ENCODE data around the gene ARHGAP33.

DNA sequence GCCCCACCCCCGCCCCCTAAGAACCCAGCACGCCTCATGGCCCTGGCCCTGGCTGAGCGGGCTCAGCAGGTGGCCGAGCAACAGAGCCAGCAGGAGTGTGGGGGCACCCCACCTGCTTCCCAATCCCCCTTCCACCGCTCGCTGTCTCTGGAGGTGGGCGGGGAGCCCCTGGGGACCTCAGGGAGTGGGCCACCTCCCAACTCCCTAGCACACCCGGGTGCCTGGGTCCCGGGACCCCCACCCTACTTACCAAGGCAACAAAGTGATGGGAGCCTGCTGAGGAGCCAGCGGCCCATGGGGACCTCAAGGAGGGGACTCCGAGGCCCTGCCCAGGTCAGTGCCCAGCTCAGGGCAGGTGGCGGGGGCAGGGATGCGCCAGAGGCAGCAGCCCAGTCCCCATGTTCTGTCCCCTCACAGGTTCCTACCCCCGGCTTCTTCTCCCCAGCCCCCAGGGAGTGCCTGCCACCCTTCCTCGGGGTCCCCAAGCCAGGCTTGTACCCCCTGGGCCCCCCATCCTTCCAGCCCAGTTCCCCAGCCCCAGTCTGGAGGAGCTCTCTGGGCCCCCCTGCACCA, 11.9 kb downstream of the ARHGAP33 start:
- TF ChIP-seq, protein P1, sequence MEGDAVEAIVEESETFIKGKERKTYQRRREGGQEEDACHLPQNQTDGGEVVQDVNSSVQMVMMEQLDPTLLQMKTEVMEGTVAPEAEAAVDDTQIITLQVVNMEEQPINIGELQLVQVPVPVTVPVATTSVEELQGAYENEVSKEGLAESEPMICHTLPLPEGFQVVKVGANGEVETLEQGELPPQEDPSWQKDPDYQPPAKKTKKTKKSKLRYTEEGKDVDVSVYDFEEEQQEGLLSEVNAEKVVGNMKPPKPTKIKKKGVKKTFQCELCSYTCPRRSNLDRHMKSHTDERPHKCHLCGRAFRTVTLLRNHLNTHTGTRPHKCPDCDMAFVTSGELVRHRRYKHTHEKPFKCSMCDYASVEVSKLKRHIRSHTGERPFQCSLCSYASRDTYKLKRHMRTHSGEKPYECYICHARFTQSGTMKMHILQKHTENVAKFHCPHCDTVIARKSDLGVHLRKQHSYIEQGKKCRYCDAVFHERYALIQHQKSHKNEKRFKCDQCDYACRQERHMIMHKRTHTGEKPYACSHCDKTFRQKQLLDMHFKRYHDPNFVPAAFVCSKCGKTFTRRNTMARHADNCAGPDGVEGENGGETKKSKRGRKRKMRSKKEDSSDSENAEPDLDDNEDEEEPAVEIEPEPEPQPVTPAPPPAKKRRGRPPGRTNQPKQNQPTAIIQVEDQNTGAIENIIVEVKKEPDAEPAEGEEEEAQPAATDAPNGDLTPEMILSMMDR (conservative IDR thresholded peaks at IDR 0.05 in 1 of 2, IDR thresholded peaks at IDR 0.05 in 1 of 2; ENCODE audit: extremely low read depth in 1 of 2, insufficient read depth in 1 of 2, low read depth in 1 of 2, low read length in 2 of 2): no peak
- no peak for TF ChIP-seq EZH2 (IDR thresholded peaks at IDR 0.05; ENCODE audit: borderline replicate concordance, low read length)
